HEK293 (cell line): Measurements from ENCODE around the gene GART.
A peak's percentile ranks its signal among the peaks of the same experiment; 100 is the strongest.

Experiments used
- CTCF ChIA-PET: fragments of 350-600 bp; formaldehyde crosslinking; extraction: SDS; loops from one replicate; lab custom pipeline; 2021; ENCODE audit warnings: antibody characterized with exemption; lab: Yijun Ruan, JAX
- POLR2A ChIA-PET: fragments of 300-600 bp; formaldehyde crosslinking; extraction: SDS; loops from one replicate; lab custom pipeline; 2020; ENCODE audit warnings: antibody characterized with exemption, inconsistent platforms; lab: Yijun Ruan, JAX
- H3K27ac ChIP-seq: fragments of 200-500 bp; sonication (Bioruptor generic); 2 replicates; pipeline ENCODE4 v1.5.1; 2014; ENCODE audit warnings: low read depth, low read length, control low read depth, inconsistent platforms; ENCODE audit errors: extremely low read depth
- H3K36me3 ChIP-seq, 2 experiments: fragments of 200-500 bp in 1 of 2; sonication (Bioruptor generic) in 1 of 2; 1 replicate in 1 of 2; 2 replicates in 1 of 2; pipeline ENCODE4 v1.5.1; 2014 to 2017; ENCODE audit warnings: inconsistent platforms in 2 of 2, low read length in 2 of 2; ENCODE audit not compliant: control insufficient read depth in 2 of 2, insufficient read depth in 1 of 2
- H3K4me1 ChIP-seq: fragments of 200-500 bp; sonication (Bioruptor generic); 2 replicates; pipeline ENCODE4 v1.5.1; 2014; ENCODE audit warnings: mild to moderate bottlenecking, low read length, inconsistent platforms; ENCODE audit not compliant: control insufficient read depth, insufficient read depth
- H3K4me3 ChIP-seq: 2 replicates; pipeline ENCODE4 v1.5.1; 2011; ENCODE audit warnings: low read depth, mild to moderate bottlenecking, control low read depth, low read length, moderate library complexity
- H3K9me3 ChIP-seq: fragments of 200-500 bp; sonication (Bioruptor generic); 2 replicates; pipeline ENCODE4 v1.5.1; 2014; ENCODE audit warnings: low read depth, low read length, inconsistent platforms; ENCODE audit not compliant: control insufficient read depth, insufficient read depth
- BCL11A ChIP-seq: fragments of 450-650 bp; formaldehyde crosslinking; IDR thresholded peaks from 2 replicates; pipeline ENCODE4 v1.5.1; 2016; ENCODE audit warnings: low read depth, missing biosample characterization, missing genetic modification characterization
- GLI2 ChIP-seq: fragments of 450-650 bp; formaldehyde crosslinking; IDR thresholded peaks from 2 replicates; pipeline ENCODE4; 2017; ENCODE audit warnings: missing biosample characterization, missing genetic modification characterization, low read depth, borderline replicate concordance
- HIC1 ChIP-seq: fragments of 450-650 bp; formaldehyde crosslinking; IDR thresholded peaks from 2 replicates; pipeline ENCODE4 v1.5.1; 2016; ENCODE audit warnings: missing biosample characterization, missing genetic modification characterization
- HOXA7 ChIP-seq: sonication (generic); formaldehyde crosslinking; IDR thresholded peaks from 2 replicates; pipeline ENCODE4 v1.8.1; 2022; ENCODE audit warnings: missing genetic modification reagents, borderline replicate concordance
- HOXC10 ChIP-seq: sonication (generic); formaldehyde crosslinking; IDR thresholded peaks from 2 replicates; pipeline ENCODE4 v1.8.1; 2023; ENCODE audit warnings: mild to moderate bottlenecking, missing genetic modification reagents
- INSM2 ChIP-seq: fragments of 450-650 bp; formaldehyde crosslinking; IDR thresholded peaks from 2 replicates; pipeline ENCODE4 v1.5.1; 2016; ENCODE audit warnings: missing biosample characterization, missing genetic modification characterization
- KLF1 ChIP-seq: fragments of 450-650 bp; formaldehyde crosslinking; IDR thresholded peaks from 2 replicates; pipeline ENCODE4 v1.5.1; 2016; ENCODE audit warnings: missing biosample characterization, missing genetic modification characterization
- KLF16 ChIP-seq: fragments of 450-650 bp; formaldehyde crosslinking; IDR thresholded peaks from 2 replicates; pipeline ENCODE4 v1.5.1; 2017; ENCODE audit warnings: missing biosample characterization, missing genetic modification characterization
- KLF7 ChIP-seq: fragments of 450-650 bp; formaldehyde crosslinking; IDR thresholded peaks from 2 replicates; pipeline ENCODE4 v1.5.1; 2016; ENCODE audit warnings: missing biosample characterization, missing genetic modification characterization, borderline replicate concordance
- RBAK ChIP-seq: fragments of 450-650 bp; formaldehyde crosslinking; IDR thresholded peaks from 2 replicates; pipeline ENCODE4 v1.5.1; 2016; ENCODE audit warnings: missing biosample characterization, missing genetic modification characterization
- SCRT2 ChIP-seq: fragments of 450-650 bp; formaldehyde crosslinking; IDR thresholded peaks from 2 replicates; pipeline ENCODE4 v1.5.1; 2016; ENCODE audit warnings: missing biosample characterization, missing genetic modification characterization
- SP2 ChIP-seq: fragments of 450-650 bp; formaldehyde crosslinking; IDR thresholded peaks from 2 replicates; pipeline ENCODE4 v1.5.1; 2016; ENCODE audit warnings: missing biosample characterization, missing genetic modification characterization
- SP7 ChIP-seq: fragments of 450-650 bp; formaldehyde crosslinking; IDR thresholded peaks from 2 replicates; pipeline ENCODE4 v1.5.1; 2016; ENCODE audit warnings: missing biosample characterization, missing genetic modification characterization
- ZBTB7A ChIP-seq: fragments of 450-650 bp; formaldehyde crosslinking; IDR thresholded peaks from 2 replicates; pipeline ENCODE4 v1.5.1; 2016; ENCODE audit warnings: low read depth, missing biosample characterization, missing genetic modification characterization
- ZEB2 ChIP-seq: fragments of 450-650 bp; formaldehyde crosslinking; IDR thresholded peaks from 2 replicates; pipeline ENCODE4 v1.5.1; 2016; ENCODE audit warnings: missing biosample characterization, missing genetic modification characterization
- ZNF112 ChIP-seq: fragments of 450-650 bp; formaldehyde crosslinking; IDR thresholded peaks from 2 replicates; pipeline ENCODE4 v1.5.0; 2017; ENCODE audit warnings: missing biosample characterization, missing genetic modification characterization
- ZNF132 ChIP-seq: fragments of 450-650 bp; formaldehyde crosslinking; IDR thresholded peaks from 2 replicates; pipeline ENCODE4 v1.5.1; 2017; ENCODE audit warnings: missing biosample characterization, missing genetic modification characterization, borderline replicate concordance
- ZNF19 ChIP-seq: fragments of 450-650 bp; formaldehyde crosslinking; IDR thresholded peaks from 2 replicates; pipeline ENCODE4; 2016; ENCODE audit warnings: missing biosample characterization, missing genetic modification characterization, low read depth
- ZNF211 ChIP-seq: fragments of 450-650 bp; formaldehyde crosslinking; IDR thresholded peaks from 2 replicates; pipeline ENCODE4 v1.5.1; 2016; ENCODE audit warnings: low read depth, missing biosample characterization, missing genetic modification characterization
- ZNF239 ChIP-seq: fragments of 450-650 bp; formaldehyde crosslinking; IDR thresholded peaks from 2 replicates; pipeline ENCODE4 v1.5.1; 2016; ENCODE audit warnings: missing biosample characterization, missing genetic modification characterization
- ZNF24 ChIP-seq: fragments of 450-650 bp; formaldehyde crosslinking; IDR thresholded peaks from 2 replicates; pipeline ENCODE4 v1.5.1; 2016; ENCODE audit warnings: missing biosample characterization, missing genetic modification characterization
- ZNF248 ChIP-seq: fragments of 450-650 bp; formaldehyde crosslinking; IDR thresholded peaks from 2 replicates; pipeline ENCODE4 v1.5.1; 2017; ENCODE audit warnings: missing biosample characterization, missing genetic modification characterization
- ZNF280C ChIP-seq: fragments of 450-650 bp; formaldehyde crosslinking; IDR thresholded peaks from 2 replicates; pipeline ENCODE4 v1.5.1; 2016; ENCODE audit warnings: missing biosample characterization, missing genetic modification characterization
- ZNF324 ChIP-seq: fragments of 450-650 bp; formaldehyde crosslinking; IDR thresholded peaks from 2 replicates; pipeline ENCODE4 v1.5.1; 2016; ENCODE audit warnings: missing biosample characterization, missing genetic modification characterization
- ZNF341 ChIP-seq: fragments of 450-650 bp; formaldehyde crosslinking; IDR thresholded peaks from 2 replicates; pipeline ENCODE4; 2016; ENCODE audit warnings: low read depth, missing biosample characterization, missing genetic modification characterization
- ZNF398 ChIP-seq: fragments of 450-650 bp; formaldehyde crosslinking; IDR thresholded peaks from 2 replicates; pipeline ENCODE4 v1.5.1; 2017; ENCODE audit warnings: missing biosample characterization, missing genetic modification characterization
- ZNF664 ChIP-seq: fragments of 450-650 bp; formaldehyde crosslinking; IDR thresholded peaks from 2 replicates; pipeline ENCODE4 v1.5.1; 2016; ENCODE audit warnings: missing biosample characterization, missing genetic modification characterization
- ZNF768 ChIP-seq: fragments of 450-650 bp; formaldehyde crosslinking; IDR thresholded peaks from 2 replicates; pipeline ENCODE4 v1.5.1; 2018; ENCODE audit warnings: missing biosample characterization, mild to moderate bottlenecking, missing genetic modification characterization

GART gene

GRCh38 chr21:33558777-33559421 is 17.0 kb upstream of the GART start:
- CTCF ChIA-PET: interaction anchor here (1.3 kb wide), 1 partner anchor 24 kb away, joined by 4 read pairs; no protein-coding TSS in a partner anchor
- POLR2A ChIA-PET: interaction anchor here (0.6 kb wide), 1 partner anchor 58 kb away, joined by 3 read pairs; no protein-coding TSS in a partner anchor
- Histone ChIP-seq H3K4me1 (no peaks in the 10 kb centered on the region), H3K9me3 (no peaks in the 10 kb centered on the region), H3K27ac (no peak overlapping the region), H3K4me3 (no peak overlapping the region), H3K36me3 (peaks cover 81 to 90% of the 10 kb centered on the region in 2 experiments)
- TF ChIP-seq GLI2 (tag by site-specific recombination) (no peak), KLF7 (no peak), BCL11A (tag by site-specific recombination) (no peak), RBAK (no peak), ZNF248 (tag by site-specific recombination) (no peak), ZNF132 (tag by site-specific recombination) (no peak), HIC1 (tag by site-specific recombination) (no peak), ZNF398 (no peak), ZNF211 (tag by site-specific recombination) (no peak), ZNF341 (tag by site-specific recombination) (no peak), HOXC10 (no peak), INSM2 (tag by site-specific recombination) (no peak), ZNF280C (no peak), ZNF239 (tag by site-specific recombination) (no peak), ZEB2 (tag by site-specific recombination) (0 out of 2 replicates have a peak, but pooled peaks have one; percentile 36), SCRT2 (tag by site-specific recombination) (no peak), ZNF19 (no peak), ZNF768 (tag by site-specific recombination) (no peak), HOXA7 (CRISPR knock-in tag) (no peak), KLF16 (tag by site-specific recombination) (no peak), ZNF24 (tag by site-specific recombination) (no peak), ZNF112 (tag by site-specific recombination) (no peak), SP2 (tag by site-specific recombination) (no peak), ZBTB7A (tag by site-specific recombination) (no peak), SP7 (tag by site-specific recombination) (peak; percentile 98), KLF1 (no peak), ZNF664 (tag by site-specific recombination) (peak; percentile 83), ZNF324 (tag by site-specific recombination) (0 out of 2 replicates have a peak, but pooled peaks have one; percentile 16)
